ENCODE results near the gene EFCAB10.
"Not testable (repeated sequence)": the region's sequence is repeated elsewhere in the genome, so short reads cannot be mapped to it uniquely, and the experiment has no call there.

The EFCAB10 gene

GRCh38 chr7:105527737-105528136 lies 53.6 kb downstream of the EFCAB10 start:
- DNase-seq, result not testable (repeated sequence)

DNA sequence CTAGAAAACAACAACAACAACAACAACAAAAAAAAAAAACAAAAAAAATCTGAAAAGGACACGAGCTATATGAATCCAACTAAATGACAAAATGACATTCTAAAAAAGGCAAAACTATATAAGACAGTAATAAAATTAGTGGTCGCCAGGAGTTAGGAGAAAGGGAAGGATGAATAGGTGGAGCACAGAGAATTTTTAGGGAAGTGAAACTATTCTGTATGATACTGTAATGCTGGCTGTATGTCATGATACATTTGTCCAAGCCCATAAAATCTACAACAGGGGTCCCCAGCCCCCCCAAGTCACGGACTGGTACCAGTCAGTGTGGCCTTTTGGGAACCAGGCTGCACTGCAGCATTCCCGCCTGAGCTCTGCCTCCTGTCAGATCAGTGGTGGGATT lies 56.5 kb downstream of the EFCAB10 start:
- DNase-seq, result no peak

DNA sequence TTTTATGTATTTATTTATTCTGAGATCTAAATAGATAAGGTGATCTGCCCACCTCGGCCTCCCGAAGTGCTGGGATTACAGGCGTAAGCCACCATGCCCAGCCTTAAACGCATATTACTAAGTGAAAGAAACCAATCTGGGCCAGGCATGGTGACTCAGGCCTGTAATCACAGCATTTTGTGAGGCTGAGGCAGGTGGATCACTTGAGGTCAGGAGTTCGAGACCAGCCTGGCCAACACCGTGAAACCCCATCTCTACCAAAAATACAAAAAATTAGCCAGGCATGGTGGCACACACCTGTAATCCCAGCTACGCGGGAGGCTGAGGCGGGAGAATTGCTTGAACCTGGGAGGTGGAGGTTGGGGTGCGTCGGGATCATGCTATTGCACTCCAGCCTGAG lies 56.9 kb downstream of the EFCAB10 start:
- not testable (repeated sequence) for DNase-seq

GRCh38 chr7:105521717-105522463 lies 59.4 kb downstream of the EFCAB10 start, which contains the start of gene PUS7:
Gene PUS7, minus strand, starts transcription at chr7:105522271. Its CDS starts 13,759 bp downstream, at chr7:105508512.
- peak; percentile 67 to 70 for DNase-seq

- peak; percentile 40 to 44 for DNase-seq
These were observed 60.1 kb downstream of the EFCAB10 start for GRCh38 chr7:105521027-105521716.

GRCh38 chr7:105520620-105521019 lies 60.7 kb downstream of the EFCAB10 start:
- DNase-seq, result not testable (repeated sequence)

GRCh38 chr7:105519353-105519752 lies 61.9 kb downstream of the EFCAB10 start:
- DNase-seq, result no peak

GRCh38 chr7:105515610-105516009 lies 65.7 kb downstream of the EFCAB10 start:
- DNase-seq, result not testable (repeated sequence)
